Fibroblast of lung (primary cell): ENCODE measurements around the gene ZDHHC4.

Experiments
- EZH2 ChIP-seq: IDR thresholded peaks from 2 replicates; pipeline ENCODE4 v1.5.1; 2012; ENCODE audit warnings: low read length, control low read depth, mild to moderate bottlenecking; ENCODE audit errors: missing control alignments
- TF ChIP-seq, protein P1 (sequence below), 2 donors: IDR thresholded peaks in 1 of 2; conservative IDR thresholded peaks in 1 of 2; 1 replicate in 1 of 2; 2 replicates in 1 of 2; pipeline ENCODE4 v1.5.1; 2011 to 2012; ENCODE audit warnings: low read length in 2 of 2, control low read depth in 1 of 2, inconsistent platforms in 1 of 2, low read depth in 1 of 2, mild to moderate bottlenecking in 1 of 2

DNA sequence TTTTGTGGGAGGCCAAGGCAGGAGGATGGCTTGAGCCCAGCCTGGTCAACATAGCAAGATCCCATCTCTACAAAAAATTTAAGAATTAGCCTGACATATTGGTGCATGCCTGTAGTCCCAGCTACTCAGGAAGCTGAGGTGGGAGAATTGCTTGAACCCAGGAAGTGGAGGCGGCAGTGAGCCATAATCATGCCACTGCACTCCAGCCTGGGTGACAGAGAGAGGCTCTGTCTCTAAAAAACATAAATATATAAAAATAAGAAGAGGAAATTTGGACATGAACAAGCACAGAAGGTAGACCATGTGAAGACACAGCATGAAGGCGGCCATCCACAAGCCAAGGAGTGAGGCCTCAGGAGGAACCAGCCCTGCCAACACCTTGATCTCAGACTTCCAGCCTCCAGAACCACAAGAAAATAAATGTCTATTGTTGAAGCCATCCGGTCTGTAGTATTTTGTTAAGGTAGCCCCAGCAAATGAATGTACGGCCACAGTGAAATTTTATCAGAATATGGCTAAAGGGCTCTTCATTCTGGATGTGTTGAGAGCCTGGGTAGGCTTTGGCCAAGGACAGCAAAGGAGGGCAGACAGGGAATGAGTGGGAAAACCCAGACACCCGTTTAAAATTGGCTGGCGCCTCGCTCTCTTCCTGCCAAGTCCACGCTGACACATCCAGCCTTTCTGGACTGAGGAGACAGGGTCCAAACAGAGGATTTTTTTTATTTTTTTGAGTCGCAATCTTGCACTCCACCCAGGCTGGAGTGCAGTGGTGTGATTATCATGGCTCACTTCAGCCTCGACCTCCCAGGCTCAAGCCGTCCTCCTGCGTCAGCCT lies 13.1 kb upstream of the ZDHHC4 start:
- TF ChIP-seq, protein P1, sequence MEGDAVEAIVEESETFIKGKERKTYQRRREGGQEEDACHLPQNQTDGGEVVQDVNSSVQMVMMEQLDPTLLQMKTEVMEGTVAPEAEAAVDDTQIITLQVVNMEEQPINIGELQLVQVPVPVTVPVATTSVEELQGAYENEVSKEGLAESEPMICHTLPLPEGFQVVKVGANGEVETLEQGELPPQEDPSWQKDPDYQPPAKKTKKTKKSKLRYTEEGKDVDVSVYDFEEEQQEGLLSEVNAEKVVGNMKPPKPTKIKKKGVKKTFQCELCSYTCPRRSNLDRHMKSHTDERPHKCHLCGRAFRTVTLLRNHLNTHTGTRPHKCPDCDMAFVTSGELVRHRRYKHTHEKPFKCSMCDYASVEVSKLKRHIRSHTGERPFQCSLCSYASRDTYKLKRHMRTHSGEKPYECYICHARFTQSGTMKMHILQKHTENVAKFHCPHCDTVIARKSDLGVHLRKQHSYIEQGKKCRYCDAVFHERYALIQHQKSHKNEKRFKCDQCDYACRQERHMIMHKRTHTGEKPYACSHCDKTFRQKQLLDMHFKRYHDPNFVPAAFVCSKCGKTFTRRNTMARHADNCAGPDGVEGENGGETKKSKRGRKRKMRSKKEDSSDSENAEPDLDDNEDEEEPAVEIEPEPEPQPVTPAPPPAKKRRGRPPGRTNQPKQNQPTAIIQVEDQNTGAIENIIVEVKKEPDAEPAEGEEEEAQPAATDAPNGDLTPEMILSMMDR (conservative IDR thresholded peaks at IDR 0.05 in 1 of 2, IDR thresholded peaks at IDR 0.05 in 1 of 2; ENCODE audit: low read depth in 1 of 2, low read length in 2 of 2), result no peak
- no peak for TF ChIP-seq EZH2
